Measurements from ENCODE around the gene IGSF22. TPM values are rescaled to one million over a fixed set of nuclear protein-coding genes. Genes with fewer than 3 reads are reported as not detected.

Gene IGSF22
- total RNA-seq, 1 donor from 2014 or later: not detected

DNA sequence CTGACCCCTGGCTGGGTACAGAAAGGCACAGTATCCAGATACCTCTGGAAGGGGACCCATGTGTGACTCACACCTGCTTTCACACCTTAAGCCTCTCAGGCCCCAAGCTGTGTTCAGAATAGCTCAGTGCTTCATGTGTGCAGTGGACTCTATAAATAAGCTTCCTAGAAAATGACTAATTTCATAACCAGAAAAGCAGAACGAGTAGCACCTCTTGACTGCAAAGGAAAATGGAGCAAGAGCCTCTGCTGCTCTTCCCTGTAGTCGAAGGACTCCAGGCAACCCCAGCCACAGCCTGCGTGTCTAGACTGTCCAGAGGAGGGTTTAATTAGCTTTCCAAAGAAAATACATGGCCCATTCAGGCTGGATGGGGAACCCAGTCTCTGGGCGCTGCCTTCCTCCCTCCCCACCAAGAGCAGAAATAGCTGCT is 42.5 kb upstream of the IGSF22 start:
- no peaks in the 10 kb centered on the region for H3K9me3 Mint-ChIP-seq (ENCODE audit: low read depth)
- H3K4me3 Mint-ChIP-seq (ENCODE audit: unreplicated experiment): no peak overlapping the region
- H3K27ac Mint-ChIP-seq (ENCODE audit: unreplicated experiment): no peak overlapping the region
- TF ChIP-seq, protein P1, sequence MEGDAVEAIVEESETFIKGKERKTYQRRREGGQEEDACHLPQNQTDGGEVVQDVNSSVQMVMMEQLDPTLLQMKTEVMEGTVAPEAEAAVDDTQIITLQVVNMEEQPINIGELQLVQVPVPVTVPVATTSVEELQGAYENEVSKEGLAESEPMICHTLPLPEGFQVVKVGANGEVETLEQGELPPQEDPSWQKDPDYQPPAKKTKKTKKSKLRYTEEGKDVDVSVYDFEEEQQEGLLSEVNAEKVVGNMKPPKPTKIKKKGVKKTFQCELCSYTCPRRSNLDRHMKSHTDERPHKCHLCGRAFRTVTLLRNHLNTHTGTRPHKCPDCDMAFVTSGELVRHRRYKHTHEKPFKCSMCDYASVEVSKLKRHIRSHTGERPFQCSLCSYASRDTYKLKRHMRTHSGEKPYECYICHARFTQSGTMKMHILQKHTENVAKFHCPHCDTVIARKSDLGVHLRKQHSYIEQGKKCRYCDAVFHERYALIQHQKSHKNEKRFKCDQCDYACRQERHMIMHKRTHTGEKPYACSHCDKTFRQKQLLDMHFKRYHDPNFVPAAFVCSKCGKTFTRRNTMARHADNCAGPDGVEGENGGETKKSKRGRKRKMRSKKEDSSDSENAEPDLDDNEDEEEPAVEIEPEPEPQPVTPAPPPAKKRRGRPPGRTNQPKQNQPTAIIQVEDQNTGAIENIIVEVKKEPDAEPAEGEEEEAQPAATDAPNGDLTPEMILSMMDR (IDR thresholded peaks at IDR 0.05): no peak
- H3K4me1 Mint-ChIP-seq (ENCODE audit: low read depth): peaks cover 6% of the 10 kb centered on the region
- no peak for DNase-seq (ENCODE audit: low spot score)
- H3K27me3 Mint-ChIP-seq (ENCODE audit: low read depth): peaks cover 15% of the 10 kb centered on the region
- no peaks in the 10 kb centered on the region for H3K36me3 Mint-ChIP-seq (ENCODE audit: low read depth)

- Mint-ChIP-seq H3K27ac (ENCODE audit: unreplicated experiment) (no peak overlapping the region), H3K9me3 (ENCODE audit: low read depth) (no peaks in the 10 kb centered on the region), H3K27me3 (ENCODE audit: low read depth) (no peaks in the 10 kb centered on the region), H3K4me1 (ENCODE audit: low read depth) (peaks cover 6% of the 10 kb centered on the region), H3K36me3 (ENCODE audit: low read depth) (no peaks in the 10 kb centered on the region), H3K4me3 (ENCODE audit: unreplicated experiment) (no peak overlapping the region)
- TF ChIP-seq, protein P1 (IDR thresholded peaks at IDR 0.05): no peak
- DNase-seq (ENCODE audit: low spot score): no peak
Observed at GRCh38 chr11:18766015-18766414, 40.0 kb upstream of the IGSF22 start.

DNA sequence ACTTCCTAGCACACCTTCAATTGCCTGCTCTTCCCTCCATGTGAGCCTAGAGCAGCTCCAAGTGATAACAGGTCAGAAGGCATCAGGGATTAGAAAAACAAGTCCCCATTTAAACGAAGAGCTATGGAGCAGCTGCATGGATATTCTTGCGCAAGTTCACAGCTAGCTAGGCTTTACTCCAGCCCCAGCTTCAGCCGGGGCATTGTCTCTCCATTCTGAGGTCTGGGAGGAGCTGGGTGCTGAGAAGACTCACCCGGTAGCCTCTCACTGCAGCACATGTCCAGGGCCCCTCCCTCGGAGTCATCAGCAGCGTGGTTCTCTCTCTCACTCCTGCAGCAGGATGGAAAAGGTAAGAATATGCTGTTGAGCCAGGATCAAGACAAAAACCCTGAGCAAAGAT is 39.6 kb upstream of the IGSF22 start:
- Mint-ChIP-seq H3K27me3 (ENCODE audit: low read depth) (no peaks in the 10 kb centered on the region), H3K9me3 (ENCODE audit: low read depth) (no peaks in the 10 kb centered on the region), H3K4me1 (ENCODE audit: low read depth) (peaks cover 6% of the 10 kb centered on the region), H3K4me3 (ENCODE audit: unreplicated experiment) (no peak overlapping the region), H3K36me3 (ENCODE audit: low read depth) (no peaks in the 10 kb centered on the region), H3K27ac (ENCODE audit: unreplicated experiment) (no peak overlapping the region)
- no peak for DNase-seq (ENCODE audit: low spot score)
- TF ChIP-seq, protein P1 (IDR thresholded peaks at IDR 0.05): no peak

GRCh38 chr11:18761741-18762140 is 35.8 kb upstream of the IGSF22 start:
- H3K27ac Mint-ChIP-seq (ENCODE audit: unreplicated experiment): no peak overlapping the region
- H3K4me1 Mint-ChIP-seq (ENCODE audit: low read depth): peaks cover 6% of the 10 kb centered on the region
- no peak overlapping the region for H3K4me3 Mint-ChIP-seq (ENCODE audit: unreplicated experiment)
- H3K36me3 Mint-ChIP-seq (ENCODE audit: low read depth): no peaks in the 10 kb centered on the region
- TF ChIP-seq, protein P1 (IDR thresholded peaks at IDR 0.05): no peak
- DNase-seq (ENCODE audit: low spot score): no peak
- peaks cover 3% of the 10 kb centered on the region for H3K27me3 Mint-ChIP-seq (ENCODE audit: low read depth)
- no peaks in the 10 kb centered on the region for H3K9me3 Mint-ChIP-seq (ENCODE audit: low read depth)

- Mint-ChIP-seq H3K27me3 (ENCODE audit: low read depth) (peaks cover 3% of the 10 kb centered on the region), H3K4me1 (ENCODE audit: low read depth) (peaks cover 6% of the 10 kb centered on the region), H3K9me3 (ENCODE audit: low read depth) (no peaks in the 10 kb centered on the region), H3K4me3 (ENCODE audit: unreplicated experiment) (no peak overlapping the region), H3K36me3 (ENCODE audit: low read depth) (no peaks in the 10 kb centered on the region), H3K27ac (ENCODE audit: unreplicated experiment) (no peak overlapping the region)
- DNase-seq (ENCODE audit: low spot score): no peak
- TF ChIP-seq, protein P1 (IDR thresholded peaks at IDR 0.05): no peak
Observed at GRCh38 chr11:18761144-18761543, 35.2 kb upstream of the IGSF22 start.
